Effector memory CD8-positive, alpha-beta T cell (primary cell): ENCODE measurements around the gene NDUFB2.

ENCODE experiments used
- ATAC-seq: fragments of 150-1000 bp; cut with Tn5 transposase; replicated peaks from 2 replicates; pipeline ENCODE4 v1.10.0; 2021; ENCODE audit warnings: mild to moderate bottlenecking, moderate library complexity
- DNase-seq, 3 experiments: peaks; one replicate each; pipeline ENCODE4 v3.0.0; 2021
- H3K27ac Mint-ChIP-seq, 2 donors: one replicate each; pipeline ENCODE4 v1.8.0; 2022; ENCODE audit warnings: mild to moderate bottlenecking in 2 of 2, mixed read lengths in 2 of 2, moderate library complexity in 2 of 2
- H3K27me3 Mint-ChIP-seq, 2 donors: one replicate each; pipeline ENCODE4 v1.8.0; 2022; ENCODE audit warnings: mixed read lengths in 2 of 2
- H3K36me3 Mint-ChIP-seq: one replicate; pipeline ENCODE4 v1.8.0; 2022; ENCODE audit warnings: mild to moderate bottlenecking, moderate library complexity, mixed read lengths; ENCODE audit not compliant: insufficient read depth
- H3K4me1 Mint-ChIP-seq, 2 donors: one replicate each; pipeline ENCODE4 v1.8.0; 2022; ENCODE audit warnings: low read depth in 2 of 2, mixed read lengths in 2 of 2
- H3K4me3 Mint-ChIP-seq, 2 donors: one replicate each; pipeline ENCODE4 v1.8.0; 2022; ENCODE audit warnings: mild to moderate bottlenecking in 2 of 2, mixed read lengths in 2 of 2, moderate library complexity in 2 of 2
- H3K9me3 Mint-ChIP-seq, 2 donors: one replicate each; pipeline ENCODE4 v1.8.0; 2022; ENCODE audit warnings: mixed read lengths in 2 of 2
- total RNA-seq, 9 experiments: gene quantifications; one replicate each; lab custom pipeline; 2026; lab: John Stamatoyannopoulos, UW

NDUFB2 gene
- total RNA-seq = 28.7 to 66.7 (median 44.1) reads per million in 9 experiments

DNA sequence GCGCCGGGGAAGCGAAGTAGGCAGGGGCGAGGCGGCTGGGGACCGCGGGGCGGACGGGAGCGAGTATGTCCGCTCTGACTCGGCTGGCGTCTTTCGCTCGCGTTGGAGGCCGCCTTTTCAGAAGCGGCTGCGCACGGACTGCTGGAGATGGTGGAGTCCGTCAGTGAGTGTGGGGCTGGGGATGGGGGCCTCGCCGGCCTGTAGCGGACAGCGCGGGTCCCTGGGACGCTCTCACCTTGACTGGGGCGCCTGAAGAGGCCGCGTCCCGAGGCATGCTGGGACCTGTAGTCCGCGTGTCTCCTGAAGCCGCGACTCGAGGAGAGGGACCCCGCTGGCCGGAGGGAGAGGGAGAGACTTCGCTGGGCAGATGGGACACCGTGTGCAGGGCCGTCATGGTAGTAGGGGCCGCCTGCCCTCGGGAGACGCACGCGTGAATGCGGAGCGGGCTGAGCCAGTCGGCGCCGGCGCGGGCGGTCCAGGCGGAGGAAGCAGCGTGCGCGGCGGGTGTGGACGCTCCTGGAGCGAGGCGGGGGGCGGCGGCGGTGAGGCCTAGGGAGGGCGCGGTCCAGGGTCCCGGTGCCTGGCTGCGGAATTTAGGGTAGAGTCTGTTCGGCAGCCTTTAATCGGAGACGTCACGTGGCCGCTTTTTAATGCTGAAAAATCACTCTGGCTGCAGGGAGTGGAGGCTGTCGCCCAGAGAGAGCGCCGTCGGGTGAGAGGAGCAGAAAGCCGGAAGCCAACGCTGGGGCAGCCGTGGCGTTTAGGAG, at the start of gene NDUFB2:
Gene NDUFB2, plus strand, starts transcription at position 29 of the 767 bp plus-strand sequence. Its CDS starts 37 bp downstream, at position 66.
- peak; percentile 72 for ATAC-seq
- peak; percentile 55 to 90 (median 56) for DNase-seq
- Mint-ChIP-seq H3K27me3 (no peaks in the 10 kb centered on the region), H3K36me3 (peaks cover 24% of the 10 kb centered on the region), H3K4me3 (peak within 1 kb of the TSS; percentile 94 to 100), H3K27ac (peak within 1 kb of the TSS; percentile 97 to 98), H3K4me1 (peaks cover 28 to 29% of the 10 kb centered on the region in 2 donors), H3K9me3 (no peaks in the 10 kb centered on the region)

DNA sequence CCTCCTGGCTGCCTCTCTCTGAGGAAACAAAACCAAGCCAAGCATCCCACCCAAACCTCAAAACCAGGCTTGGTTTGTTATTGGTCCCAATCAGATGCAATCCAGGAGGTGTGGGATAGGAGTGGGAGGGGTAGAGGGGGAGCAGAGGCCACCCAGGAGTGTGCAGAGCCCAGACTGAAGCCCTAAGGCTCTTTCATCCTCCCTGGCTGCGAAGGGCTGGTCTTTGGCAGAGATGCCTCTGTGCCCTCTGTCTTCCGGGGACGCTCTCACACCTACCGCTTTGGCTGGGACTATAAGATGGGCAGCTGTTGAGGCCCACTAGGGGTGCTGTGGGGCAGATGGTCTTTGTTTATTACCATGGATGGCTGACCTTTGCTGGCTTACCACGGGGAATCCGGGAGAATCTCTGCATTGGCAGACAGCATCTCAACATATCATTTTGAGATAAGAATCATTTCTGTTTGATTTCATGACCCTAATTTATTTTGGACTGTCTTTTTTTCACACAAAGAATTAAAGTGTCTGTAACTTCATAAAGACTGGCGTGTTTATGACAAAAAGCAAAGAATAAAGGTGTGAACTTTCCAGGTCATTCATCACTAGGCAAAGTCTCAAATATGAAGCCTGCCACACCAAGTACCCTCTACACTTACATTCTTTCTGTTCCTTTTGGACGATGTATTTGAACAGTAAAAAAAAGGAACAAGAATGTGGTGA, 49.4 kb upstream of the NDUFB2 start:
- Mint-ChIP-seq H3K27ac (peak overlapping the region in 1 of 2 donors; percentile 75), H3K4me1 (peaks cover 7% of the 10 kb centered on the region in 2 donors)

DNA sequence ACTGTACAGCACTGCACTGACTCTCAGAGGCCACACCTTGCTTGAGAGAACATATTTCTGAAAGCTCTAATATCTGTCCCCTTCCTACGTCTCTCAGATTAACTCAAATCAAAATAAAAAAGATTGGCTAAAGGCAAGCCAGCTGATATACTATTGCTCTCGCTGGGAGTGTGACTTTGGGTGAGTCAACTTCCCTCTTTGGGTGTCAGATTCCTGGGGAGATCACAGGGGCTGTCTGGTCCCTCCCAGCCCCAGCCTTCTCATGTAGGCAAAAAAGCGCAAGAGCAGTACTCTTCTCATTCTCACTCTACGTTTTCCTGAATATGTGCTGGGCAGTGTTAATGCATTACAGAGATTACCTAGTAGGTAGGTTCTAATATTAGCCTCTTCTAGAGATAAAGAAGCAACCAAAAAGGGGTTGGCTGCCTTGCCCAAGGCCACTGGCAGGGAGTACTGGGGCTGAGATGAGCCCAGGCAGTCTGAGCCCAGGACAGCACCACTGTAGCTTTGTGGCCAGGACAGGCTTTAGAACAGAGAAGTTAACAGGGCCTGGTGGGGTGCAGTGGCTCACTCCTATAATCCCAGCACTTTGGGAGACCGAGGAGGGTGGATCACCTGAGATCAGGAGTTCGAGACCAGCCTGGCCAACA, 46.8 kb upstream of the NDUFB2 start:
- ATAC-seq (no peak), DNase-seq (no peak)
- peaks cover 10 to 13% of the 10 kb centered on the region in 2 donors for H3K4me1 Mint-ChIP-seq
- H3K36me3 Mint-ChIP-seq = peaks cover 2% of the 10 kb centered on the region
- no peak overlapping the region for H3K4me3 Mint-ChIP-seq
- H3K27me3 Mint-ChIP-seq = peaks cover 6 to 21% of the 10 kb centered on the region in 2 donors
- no peaks in the 10 kb centered on the region for H3K9me3 Mint-ChIP-seq
- no peak overlapping the region for H3K27ac Mint-ChIP-seq

More for the DNA sequence above, 49.4 kb upstream of the NDUFB2 start:
- ATAC-seq (peak; percentile 98), DNase-seq (peak; percentile 26 to 35 (median 32))
- Mint-ChIP-seq H3K4me3 (no peak overlapping the region), H3K9me3 (no peaks in the 10 kb centered on the region), H3K36me3 (peaks cover 2% of the 10 kb centered on the region), H3K27me3 (peaks cover 15 to 45% of the 10 kb centered on the region in 2 donors)

DNA sequence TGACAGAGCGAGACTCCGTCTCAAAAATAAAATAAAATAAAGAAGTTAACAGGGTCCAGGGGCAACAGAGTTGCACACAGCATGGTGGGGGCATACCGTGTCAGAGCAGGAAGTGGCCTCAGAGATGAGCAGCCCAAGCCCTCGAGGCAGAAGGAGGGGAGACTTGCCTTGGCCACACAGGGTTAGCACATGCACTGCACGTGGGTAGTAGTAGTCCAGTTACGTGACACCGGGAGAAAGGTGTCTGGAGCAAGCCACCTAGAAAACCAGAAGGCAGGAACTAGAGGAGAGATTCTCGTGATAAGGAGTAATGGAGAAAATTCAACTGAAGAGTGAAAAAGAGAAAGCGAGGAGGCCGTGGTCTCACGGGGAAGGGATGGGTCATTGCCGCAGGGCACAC, 46.1 kb upstream of the NDUFB2 start:
- no peak for ATAC-seq
- Mint-ChIP-seq H3K9me3 (no peaks in the 10 kb centered on the region), H3K4me3 (no peak overlapping the region), H3K36me3 (peaks cover 2% of the 10 kb centered on the region), H3K27me3 (peaks cover 4 to 15% of the 10 kb centered on the region in 2 donors), H3K4me1 (peaks cover 10 to 13% of the 10 kb centered on the region in 2 donors), H3K27ac (no peak overlapping the region)
- no peak for DNase-seq

DNA sequence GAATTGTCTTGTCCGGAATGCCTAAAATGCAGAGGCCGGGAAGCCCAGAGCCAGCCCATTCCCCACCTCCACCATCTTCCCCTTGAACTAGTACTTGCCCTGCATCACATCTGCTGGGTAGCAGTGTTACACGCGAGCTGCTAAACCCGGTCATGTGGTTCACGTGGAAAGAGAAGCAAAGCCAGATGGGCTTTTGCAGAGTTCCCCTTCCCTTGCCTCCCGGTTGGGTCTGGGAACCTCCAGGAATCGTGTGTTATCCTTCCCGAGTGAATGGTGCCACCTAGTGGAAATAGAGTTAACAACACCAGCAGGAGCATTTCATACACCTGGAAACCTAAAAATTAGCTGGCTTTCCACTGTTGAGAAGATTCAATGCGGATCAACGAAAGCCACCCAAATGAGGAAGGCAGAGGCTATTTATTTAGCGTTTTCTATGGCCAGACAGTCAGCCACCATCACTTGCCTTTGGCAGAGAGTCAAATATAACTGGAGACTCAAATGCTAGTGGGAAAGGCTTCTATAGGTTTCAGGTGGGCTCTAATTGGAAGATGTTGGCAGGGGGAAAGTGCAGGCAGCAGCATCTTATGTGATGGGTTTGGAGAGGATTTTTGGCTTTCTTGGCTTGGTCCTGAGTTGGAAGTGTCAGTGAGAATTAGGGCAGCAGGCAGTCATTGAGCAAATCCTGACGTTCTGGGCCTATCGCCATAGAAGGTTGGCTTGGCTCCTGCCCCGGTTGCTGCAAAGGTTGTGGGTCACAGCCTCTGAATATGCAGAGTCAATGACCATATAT, 43.0 kb upstream of the NDUFB2 start:
- DNase-seq (peak; percentile 13 to 35 (median 25)), ATAC-seq (peak; percentile 53)
- Mint-ChIP-seq H3K4me1 (peaks cover 17 to 22% of the 10 kb centered on the region in 2 donors), H3K27me3 (peaks cover 17 to 31% of the 10 kb centered on the region in 2 donors), H3K27ac (no peak overlapping the region), H3K36me3 (peaks cover 2% of the 10 kb centered on the region), H3K9me3 (no peaks in the 10 kb centered on the region), H3K4me3 (no peak overlapping the region)

DNA sequence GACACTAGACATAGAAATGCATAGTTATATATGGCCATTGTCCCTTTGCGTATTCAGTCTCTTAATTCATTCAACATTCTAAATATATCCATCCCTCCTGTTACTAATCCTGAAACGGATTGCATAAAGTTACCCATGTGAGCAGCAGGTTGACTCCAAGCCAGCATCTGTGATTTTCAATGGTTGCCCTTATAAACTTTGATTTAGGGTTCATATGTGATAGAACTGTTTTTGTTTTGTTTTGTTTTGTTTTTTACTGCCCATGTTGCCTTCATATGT, 42.5 kb upstream of the NDUFB2 start:
- H3K36me3 Mint-ChIP-seq = peaks cover 2% of the 10 kb centered on the region

DNA sequence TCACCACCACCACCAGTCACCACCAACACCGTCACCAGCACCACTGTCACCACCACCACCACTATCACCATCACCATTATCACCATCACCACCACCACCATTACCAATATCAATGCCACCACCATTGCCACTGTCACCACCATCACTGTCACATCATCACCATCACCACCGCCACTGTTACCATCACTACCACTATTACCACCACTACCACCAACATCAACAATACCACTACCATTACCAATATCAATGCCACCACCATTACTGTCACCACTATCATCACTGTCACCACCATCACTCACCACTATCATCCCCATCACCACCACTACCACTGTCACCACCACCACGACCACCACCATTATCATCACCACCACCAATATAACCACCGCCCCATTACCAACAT, 41.8 kb upstream of the NDUFB2 start:
- no peak overlapping the region for H3K4me3 Mint-ChIP-seq
- no peaks in the 10 kb centered on the region for H3K9me3 Mint-ChIP-seq
- peak overlapping the region; percentile 1 to 11 for H3K27ac Mint-ChIP-seq
- peaks cover 17 to 22% of the 10 kb centered on the region in 2 donors for H3K4me1 Mint-ChIP-seq
- no peak for DNase-seq
- H3K27me3 Mint-ChIP-seq = peaks cover 17 to 30% of the 10 kb centered on the region in 2 donors
- no peak for ATAC-seq
- peaks cover 2% of the 10 kb centered on the region for H3K36me3 Mint-ChIP-seq

More for the DNA sequence above, 42.5 kb upstream of the NDUFB2 start:
- DNase-seq (no peak), ATAC-seq (no peak)
- Mint-ChIP-seq H3K4me3 (no peak overlapping the region), H3K9me3 (no peaks in the 10 kb centered on the region), H3K4me1 (peaks cover 17 to 22% of the 10 kb centered on the region in 2 donors), H3K27me3 (peaks cover 17 to 31% of the 10 kb centered on the region in 2 donors), H3K27ac (peak overlapping the region in 1 of 2 donors; percentile 11)

DNA sequence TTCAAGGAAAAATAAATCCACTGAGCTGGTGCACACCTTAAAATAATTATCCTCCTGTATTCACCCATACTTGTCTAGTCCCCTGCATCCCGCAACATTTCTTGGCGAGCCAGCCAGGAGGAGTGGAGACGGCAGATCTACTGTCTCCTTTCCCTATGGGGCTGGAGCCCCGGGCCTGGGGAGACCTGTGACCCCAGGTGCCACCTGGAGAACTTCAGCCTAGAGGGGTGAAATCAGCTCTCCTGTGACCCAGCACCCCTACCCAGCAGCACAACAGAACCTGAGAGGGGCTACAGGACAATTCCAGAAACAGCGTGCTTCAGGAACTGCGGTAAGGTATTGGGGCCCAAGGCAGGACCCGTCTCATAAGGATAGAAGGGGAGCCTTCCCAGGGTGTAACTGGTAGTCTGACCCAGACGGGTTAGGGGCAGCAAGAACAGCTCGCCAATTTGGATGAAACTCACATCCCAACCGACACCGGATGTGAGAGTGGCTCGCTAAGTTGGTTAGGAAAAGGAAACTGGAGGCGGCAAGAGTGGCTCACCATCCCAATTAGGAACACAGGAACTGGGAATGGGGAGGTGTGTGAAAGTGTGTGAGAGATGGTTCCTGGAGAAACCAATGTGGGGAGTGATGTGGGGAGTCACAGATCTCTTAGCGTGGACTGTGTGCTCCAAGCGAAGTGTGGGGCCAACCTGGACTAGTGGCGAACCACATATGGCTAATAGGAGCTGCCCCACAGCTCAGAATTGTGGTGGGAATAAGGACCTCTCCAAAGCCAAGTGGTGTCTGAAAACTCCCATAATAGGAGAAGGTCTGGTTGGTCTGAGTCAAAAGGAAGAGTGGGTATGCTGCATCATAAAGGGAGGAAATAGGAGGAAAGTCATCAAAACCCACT, 40.7 kb upstream of the NDUFB2 start:
- H3K9me3 Mint-ChIP-seq = no peaks in the 10 kb centered on the region
- H3K4me3 Mint-ChIP-seq = peak overlapping the region; percentile 73 to 80
- DNase-seq (no peak), ATAC-seq (no peak)
- H3K36me3 Mint-ChIP-seq = no peaks in the 10 kb centered on the region
- peaks cover 17 to 31% of the 10 kb centered on the region in 2 donors for H3K27me3 Mint-ChIP-seq
- peaks cover 17 to 22% of the 10 kb centered on the region in 2 donors for H3K4me1 Mint-ChIP-seq
- H3K27ac Mint-ChIP-seq = peak overlapping the region; percentile 57 to 87

DNA sequence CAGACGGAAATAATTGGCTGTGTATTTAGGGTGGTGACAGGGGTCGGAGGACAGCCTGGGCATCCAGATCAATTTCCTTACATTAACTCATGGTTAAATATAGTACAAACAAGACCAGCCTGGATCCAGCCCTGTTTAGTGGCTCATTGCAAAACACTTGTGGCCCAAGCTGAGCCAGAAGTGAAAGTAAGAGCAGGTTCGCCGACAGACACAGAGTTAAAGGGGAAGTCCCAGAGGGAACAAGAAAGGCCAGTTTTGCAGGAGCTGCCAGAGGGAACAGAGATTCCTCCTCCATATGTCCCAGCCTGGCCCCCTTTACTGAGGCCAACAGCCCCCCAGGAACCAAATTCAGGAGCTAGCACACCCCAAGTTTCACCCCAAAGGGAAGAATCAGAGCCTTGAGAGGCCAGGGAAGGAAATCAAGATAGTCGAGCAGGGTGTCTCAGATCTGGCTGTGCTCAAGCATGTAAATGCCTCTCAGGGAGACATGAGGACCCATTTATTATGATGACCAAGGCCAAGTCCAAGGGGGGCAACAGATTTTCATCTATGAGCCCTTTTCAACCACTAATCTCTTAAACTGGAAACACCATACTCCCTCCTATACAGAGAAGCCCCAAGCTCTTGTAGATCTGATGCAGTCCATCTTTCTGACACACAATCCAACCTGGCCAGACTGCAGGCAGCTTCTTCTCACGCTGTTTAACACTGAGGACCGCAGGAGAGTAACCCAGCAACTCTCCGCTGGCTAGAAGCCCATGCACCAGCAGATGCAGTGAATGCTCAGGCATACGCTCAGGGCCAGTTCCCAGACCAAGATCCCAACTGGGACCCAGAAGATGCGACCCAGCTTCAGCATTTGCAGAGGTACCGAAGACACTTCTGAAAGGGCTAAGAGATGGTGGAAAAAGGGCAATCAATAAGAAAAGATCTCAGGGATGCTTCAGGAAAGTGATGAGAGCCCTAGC, 39.7 kb upstream of the NDUFB2 start:
- Mint-ChIP-seq H3K27ac (peak overlapping the region; percentile 57 to 87), H3K9me3 (no peaks in the 10 kb centered on the region), H3K27me3 (peaks cover 17 to 26% of the 10 kb centered on the region in 2 donors), H3K36me3 (no peaks in the 10 kb centered on the region), H3K4me3 (peak overlapping the region; percentile 73 to 80), H3K4me1 (peaks cover 17 to 22% of the 10 kb centered on the region in 2 donors)
- DNase-seq (peak in 2 of 3 experiments; percentile 16 to 20), ATAC-seq (peak; percentile 86)

DNA sequence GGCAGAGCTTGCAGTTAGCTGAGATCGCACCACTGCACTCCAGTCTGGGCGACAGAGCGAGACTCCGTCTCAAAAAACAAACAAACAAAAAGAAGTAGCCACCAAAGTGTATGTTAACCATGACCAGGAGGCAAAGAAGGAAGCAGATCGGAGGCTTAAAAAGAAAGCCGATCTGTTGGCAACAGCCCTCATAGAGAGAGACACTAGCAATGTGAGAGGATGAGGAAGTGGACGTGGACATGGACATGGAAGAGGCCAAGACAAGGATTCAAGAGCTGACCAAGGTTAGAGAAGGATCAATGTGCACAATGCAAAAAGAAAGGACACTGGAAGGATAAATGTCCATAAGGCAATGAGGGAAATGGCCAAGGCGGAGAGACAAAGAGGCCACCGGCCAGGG, 38.6 kb upstream of the NDUFB2 start:
- Mint-ChIP-seq H3K27me3 (peaks cover 17 to 23% of the 10 kb centered on the region in 2 donors), H3K4me3 (no peak overlapping the region), H3K9me3 (no peaks in the 10 kb centered on the region), H3K27ac (peak overlapping the region in 1 of 2 donors; percentile 87), H3K4me1 (peaks cover 17 to 22% of the 10 kb centered on the region in 2 donors), H3K36me3 (no peaks in the 10 kb centered on the region)
- no peak for DNase-seq
- ATAC-seq = no peak

DNA sequence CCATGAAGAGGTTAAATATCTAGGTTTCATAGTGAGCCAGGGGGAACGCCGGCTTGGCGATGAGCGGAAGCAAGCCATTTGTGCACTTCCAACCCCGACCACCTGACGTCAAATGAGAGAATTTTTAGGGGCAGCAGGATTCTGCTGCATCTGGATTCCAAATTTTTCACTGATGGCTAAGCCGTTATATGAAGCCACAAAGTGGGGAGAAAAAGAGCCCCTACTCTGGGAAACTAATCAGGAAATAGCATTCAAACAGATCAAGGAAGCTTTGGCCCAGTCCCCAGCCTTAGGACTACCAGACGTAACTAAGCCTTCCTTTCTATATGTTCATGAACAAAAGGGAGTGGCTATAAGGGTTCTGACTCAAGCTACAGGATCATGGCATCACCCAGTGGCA, 36.7 kb upstream of the NDUFB2 start:
- no peaks in the 10 kb centered on the region for H3K36me3 Mint-ChIP-seq
- peaks cover 13 to 25% of the 10 kb centered on the region in 2 donors for H3K27me3 Mint-ChIP-seq
- H3K27ac Mint-ChIP-seq = no peak overlapping the region
- ATAC-seq = no peak
- H3K4me3 Mint-ChIP-seq = no peak overlapping the region
- H3K4me1 Mint-ChIP-seq = peaks cover 12 to 18% of the 10 kb centered on the region in 2 donors
- H3K9me3 Mint-ChIP-seq = no peaks in the 10 kb centered on the region
- DNase-seq = no peak
